ENCODE data around the gene RUFY1. TPM values are rescaled to one million over a fixed set of nuclear protein-coding genes. Genes with fewer than 3 reads are reported as not detected.

Gene RUFY1
- polyA plus RNA-seq, 1 donor from 2014 or later: 31.3 TPM

DNA sequence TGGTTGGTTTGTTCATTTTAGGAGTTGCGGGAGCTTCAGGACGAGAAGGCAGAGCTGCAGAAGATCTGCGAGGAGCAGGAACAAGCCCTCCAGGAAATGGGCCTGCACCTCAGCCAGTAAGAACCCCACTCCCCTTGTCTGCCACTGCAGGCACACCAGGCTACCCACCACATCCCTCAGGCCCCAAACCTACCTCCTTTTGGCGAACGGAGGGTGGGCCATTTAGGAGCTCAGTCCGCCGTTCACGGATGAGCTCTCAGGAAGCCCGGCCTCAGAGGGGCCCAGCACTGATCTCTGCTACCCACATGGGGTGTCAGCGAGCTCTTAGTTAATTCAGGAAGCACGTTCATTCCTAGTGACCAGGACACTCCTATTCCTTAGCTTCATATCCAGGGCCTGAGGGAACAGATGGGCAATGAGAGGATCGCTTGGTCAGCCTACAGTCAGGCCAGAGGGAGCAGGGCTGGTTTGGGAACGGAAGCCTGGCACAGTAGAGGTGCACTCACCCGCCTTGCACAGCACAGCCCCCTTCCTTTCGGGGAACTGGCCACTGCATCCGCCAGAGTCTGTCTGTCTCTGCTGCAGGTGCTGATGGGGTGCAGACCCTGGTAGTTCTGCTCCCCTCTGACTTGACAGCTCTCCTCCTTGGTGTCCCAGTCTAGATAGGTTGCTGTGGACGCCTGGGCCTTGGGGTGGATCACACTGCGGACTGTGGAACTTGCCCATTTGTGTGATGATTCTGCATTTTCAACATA is 51.7 kb downstream of the RUFY1 start:
- Histone ChIP-seq H3K4me2 (ENCODE audit: low read length) (no peak overlapping the region), H3K9ac (ENCODE audit: low read length) (no peak overlapping the region), H3K27ac (ENCODE audit: low read length) (no peak overlapping the region), H2AFZ (ENCODE audit: low read depth, low read length) (no peak overlapping the region), H3K9me2 (ENCODE audit: insufficient read depth, low read length) (no peaks in the 10 kb centered on the region), H3K27me3 (ENCODE audit: insufficient read depth, low read depth, low read length) (no peaks in the 10 kb centered on the region), H3K36me3 (ENCODE audit: insufficient read depth, low read length) (no peaks in the 10 kb centered on the region), H3F3A (ENCODE audit: insufficient read depth, low read length, poor library complexity, severe bottlenecking) (no peaks in the 10 kb centered on the region), H3K9me3 (ENCODE audit: low read length) (no peaks in the 10 kb centered on the region), H3K79me2 (replicated peaks; ENCODE audit: insufficient read depth, low read length) (no peaks in the 10 kb centered on the region), H3K4me3 (ENCODE audit: low read length) (no peak overlapping the region), H4K20me1 (ENCODE audit: insufficient read depth) (no peaks in the 10 kb centered on the region)
- TF ChIP-seq EZH2 (IDR thresholded peaks at IDR 0.05; ENCODE audit: borderline replicate concordance, insufficient read depth, low read length, poor library complexity, severe bottlenecking) (no peak), EP300 (conservative IDR thresholded peaks at IDR 0.05; ENCODE audit: poor library complexity, severe bottlenecking) (no peak), SMC3 (conservative IDR thresholded peaks at IDR 0.05; ENCODE audit: poor library complexity) (no peak), RAD21 (conservative IDR thresholded peaks at IDR 0.05) (no peak), TAF1 (IDR thresholded peaks at IDR 0.05; ENCODE audit: low read depth) (no peak), POLR2AphosphoS5 (IDR thresholded peaks at IDR 0.05) (no peak), MXI1 (conservative IDR thresholded peaks at IDR 0.05; ENCODE audit: poor library complexity, severe bottlenecking) (no peak)
- TF ChIP-seq, protein P1, sequence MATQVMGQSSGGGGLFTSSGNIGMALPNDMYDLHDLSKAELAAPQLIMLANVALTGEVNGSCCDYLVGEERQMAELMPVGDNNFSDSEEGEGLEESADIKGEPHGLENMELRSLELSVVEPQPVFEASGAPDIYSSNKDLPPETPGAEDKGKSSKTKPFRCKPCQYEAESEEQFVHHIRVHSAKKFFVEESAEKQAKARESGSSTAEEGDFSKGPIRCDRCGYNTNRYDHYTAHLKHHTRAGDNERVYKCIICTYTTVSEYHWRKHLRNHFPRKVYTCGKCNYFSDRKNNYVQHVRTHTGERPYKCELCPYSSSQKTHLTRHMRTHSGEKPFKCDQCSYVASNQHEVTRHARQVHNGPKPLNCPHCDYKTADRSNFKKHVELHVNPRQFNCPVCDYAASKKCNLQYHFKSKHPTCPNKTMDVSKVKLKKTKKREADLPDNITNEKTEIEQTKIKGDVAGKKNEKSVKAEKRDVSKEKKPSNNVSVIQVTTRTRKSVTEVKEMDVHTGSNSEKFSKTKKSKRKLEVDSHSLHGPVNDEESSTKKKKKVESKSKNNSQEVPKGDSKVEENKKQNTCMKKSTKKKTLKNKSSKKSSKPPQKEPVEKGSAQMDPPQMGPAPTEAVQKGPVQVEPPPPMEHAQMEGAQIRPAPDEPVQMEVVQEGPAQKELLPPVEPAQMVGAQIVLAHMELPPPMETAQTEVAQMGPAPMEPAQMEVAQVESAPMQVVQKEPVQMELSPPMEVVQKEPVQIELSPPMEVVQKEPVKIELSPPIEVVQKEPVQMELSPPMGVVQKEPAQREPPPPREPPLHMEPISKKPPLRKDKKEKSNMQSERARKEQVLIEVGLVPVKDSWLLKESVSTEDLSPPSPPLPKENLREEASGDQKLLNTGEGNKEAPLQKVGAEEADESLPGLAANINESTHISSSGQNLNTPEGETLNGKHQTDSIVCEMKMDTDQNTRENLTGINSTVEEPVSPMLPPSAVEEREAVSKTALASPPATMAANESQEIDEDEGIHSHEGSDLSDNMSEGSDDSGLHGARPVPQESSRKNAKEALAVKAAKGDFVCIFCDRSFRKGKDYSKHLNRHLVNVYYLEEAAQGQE (IDR thresholded peaks at IDR 0.05; ENCODE audit: borderline replicate concordance): no peak
- TF ChIP-seq, protein P2, sequence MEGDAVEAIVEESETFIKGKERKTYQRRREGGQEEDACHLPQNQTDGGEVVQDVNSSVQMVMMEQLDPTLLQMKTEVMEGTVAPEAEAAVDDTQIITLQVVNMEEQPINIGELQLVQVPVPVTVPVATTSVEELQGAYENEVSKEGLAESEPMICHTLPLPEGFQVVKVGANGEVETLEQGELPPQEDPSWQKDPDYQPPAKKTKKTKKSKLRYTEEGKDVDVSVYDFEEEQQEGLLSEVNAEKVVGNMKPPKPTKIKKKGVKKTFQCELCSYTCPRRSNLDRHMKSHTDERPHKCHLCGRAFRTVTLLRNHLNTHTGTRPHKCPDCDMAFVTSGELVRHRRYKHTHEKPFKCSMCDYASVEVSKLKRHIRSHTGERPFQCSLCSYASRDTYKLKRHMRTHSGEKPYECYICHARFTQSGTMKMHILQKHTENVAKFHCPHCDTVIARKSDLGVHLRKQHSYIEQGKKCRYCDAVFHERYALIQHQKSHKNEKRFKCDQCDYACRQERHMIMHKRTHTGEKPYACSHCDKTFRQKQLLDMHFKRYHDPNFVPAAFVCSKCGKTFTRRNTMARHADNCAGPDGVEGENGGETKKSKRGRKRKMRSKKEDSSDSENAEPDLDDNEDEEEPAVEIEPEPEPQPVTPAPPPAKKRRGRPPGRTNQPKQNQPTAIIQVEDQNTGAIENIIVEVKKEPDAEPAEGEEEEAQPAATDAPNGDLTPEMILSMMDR (IDR thresholded peaks at IDR 0.05; ENCODE audit: poor library complexity, severe bottlenecking): no peak

DNA sequence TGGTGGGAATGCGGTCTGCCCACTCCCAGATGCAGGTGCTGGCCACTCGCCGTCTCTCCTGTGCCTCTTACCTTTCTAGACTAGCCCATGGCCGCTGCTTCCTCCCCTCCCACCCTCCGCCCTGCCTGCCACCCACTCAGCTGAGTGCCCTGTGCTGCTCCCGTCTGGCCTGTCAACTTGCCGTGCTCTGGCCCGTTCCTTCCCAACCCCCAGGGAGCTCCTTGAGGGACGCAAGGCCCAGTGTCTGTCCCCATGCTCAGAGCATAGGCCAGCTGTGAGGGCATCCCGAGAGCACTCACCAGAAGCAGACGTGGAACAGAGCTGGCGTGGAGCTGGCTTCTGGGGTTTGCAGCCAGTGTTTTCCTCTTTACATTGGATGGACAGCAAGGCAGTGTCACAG is 53.0 kb downstream of the RUFY1 start:
- Histone ChIP-seq H3K36me3 (ENCODE audit: insufficient read depth, low read length) (no peaks in the 10 kb centered on the region), H3K4me3 (ENCODE audit: low read length) (no peak overlapping the region), H3K4me2 (ENCODE audit: low read length) (no peak overlapping the region), H3K27me3 (ENCODE audit: insufficient read depth, low read depth, low read length) (no peaks in the 10 kb centered on the region), H3F3A (ENCODE audit: insufficient read depth, low read length, poor library complexity, severe bottlenecking) (no peaks in the 10 kb centered on the region), H3K9me2 (ENCODE audit: insufficient read depth, low read length) (no peaks in the 10 kb centered on the region), H3K27ac (ENCODE audit: low read length) (no peak overlapping the region), H3K79me2 (replicated peaks; ENCODE audit: insufficient read depth, low read length) (no peaks in the 10 kb centered on the region), H4K20me1 (ENCODE audit: insufficient read depth) (no peaks in the 10 kb centered on the region), H3K9ac (ENCODE audit: low read length) (no peak overlapping the region), H2AFZ (ENCODE audit: low read depth, low read length) (no peak overlapping the region), H3K9me3 (ENCODE audit: low read length) (no peaks in the 10 kb centered on the region)
- TF ChIP-seq SMC3 (conservative IDR thresholded peaks at IDR 0.05; ENCODE audit: poor library complexity): no peak
- no peak for TF ChIP-seq POLR2AphosphoS5 (IDR thresholded peaks at IDR 0.05)
- no peak for TF ChIP-seq EP300 (conservative IDR thresholded peaks at IDR 0.05; ENCODE audit: poor library complexity, severe bottlenecking)
- TF ChIP-seq, protein P1 (IDR thresholded peaks at IDR 0.05; ENCODE audit: borderline replicate concordance): no peak
- TF ChIP-seq, protein P2 (IDR thresholded peaks at IDR 0.05; ENCODE audit: poor library complexity, severe bottlenecking): no peak
- no peak for TF ChIP-seq RAD21 (conservative IDR thresholded peaks at IDR 0.05)
- TF ChIP-seq TAF1 (IDR thresholded peaks at IDR 0.05; ENCODE audit: low read depth): no peak
- TF ChIP-seq EZH2 (IDR thresholded peaks at IDR 0.05; ENCODE audit: borderline replicate concordance, insufficient read depth, low read length, poor library complexity, severe bottlenecking): no peak
- no peak for TF ChIP-seq MXI1 (conservative IDR thresholded peaks at IDR 0.05; ENCODE audit: poor library complexity, severe bottlenecking)

Measured in neural cell (in vitro differentiated cells).